A673 (cell line): ENCODE results near the gene DHX29. TPM values are rescaled to one million over a fixed set of nuclear protein-coding genes. Genes with fewer than 3 reads are reported as not detected.
A peak's percentile ranks its signal among the peaks of the same experiment; 100 is the strongest.

ENCODE experiments used
- BruUV-seq: library from RNA; stranded (reverse); fragments of 400-500 nt; replicated peaks from 2 replicates; lab custom pipeline; 2021; lab: Mats Ljungman, UMichigan
- CTCF ChIA-PET: fragments of 300-600 bp; sonication (Branson Sonifier 250); formaldehyde crosslinking; loops from one replicate; lab custom pipeline; 2022; ENCODE audit warnings: antibody characterized with exemption; lab: Charles Lee
- POLR2A ChIA-PET: fragments of 300-600 bp; sonication (Branson Sonifier 250); formaldehyde crosslinking; loops from one replicate; lab custom pipeline; 2022; ENCODE audit warnings: antibody characterized with exemption; ENCODE audit not compliant: low non-redundant PET; lab: Charles Lee
- DNase-seq: peaks from one replicate; pipeline ENCODE4 v3.0.0-alpha.2; 2015; ENCODE audit warnings: low spot score
- H3K27ac ChIP-seq: fragments of 200-600 bp; sonication (generic); 2 replicates; pipeline ENCODE4 v1.5.1; 2016; ENCODE audit warnings: mixed run types, low read depth, mild to moderate bottlenecking, mixed read lengths, antibody characterized with exemption, low read length; ENCODE audit not compliant: poor library complexity, severe bottlenecking
- H3K27me3 ChIP-seq: fragments of 200-600 bp; sonication (generic); replicated peaks from 2 replicates; pipeline ENCODE4 v1.6.1; 2017; ENCODE audit warnings: mixed run types, low read depth, mild to moderate bottlenecking, mixed read lengths, antibody characterized with exemption, low read length; ENCODE audit not compliant: insufficient read depth, poor library complexity
- H3K36me3 ChIP-seq: fragments of 200-600 bp; sonication (generic); 2 replicates; pipeline ENCODE4 v1.6.1; 2016; ENCODE audit warnings: mixed run types, mild to moderate bottlenecking, mixed read lengths, antibody characterized with exemption, low read length; ENCODE audit not compliant: insufficient read depth, poor library complexity, severe bottlenecking
- H3K4me1 ChIP-seq: fragments of 200-600 bp; sonication (generic); 2 replicates; pipeline ENCODE4 v1.6.1; 2017; ENCODE audit warnings: mixed run types, mild to moderate bottlenecking, mixed read lengths, antibody characterized with exemption, low read length; ENCODE audit not compliant: insufficient read depth, poor library complexity, severe bottlenecking
- H3K4me3 ChIP-seq: fragments of 200-600 bp; sonication (generic); 2 replicates; pipeline ENCODE4 v1.5.1; 2016; ENCODE audit warnings: low read depth, mixed run types, mild to moderate bottlenecking, mixed read lengths, low read length; ENCODE audit not compliant: poor library complexity, severe bottlenecking
- H3K9me3 ChIP-seq: fragments of 200-600 bp; sonication (generic); 2 replicates; pipeline ENCODE4 v1.6.1; 2016; ENCODE audit warnings: mixed run types, low read depth, mild to moderate bottlenecking, mixed read lengths, antibody characterized with exemption, low read length; ENCODE audit not compliant: poor library complexity, severe bottlenecking
- EZH2 ChIP-seq: fragments of 200-600 bp; sonication (generic); IDR thresholded peaks from 2 replicates; pipeline ENCODE4 v1.6.1; 2017; ENCODE audit warnings: borderline replicate concordance, low read depth, mild to moderate bottlenecking, mixed read lengths, antibody characterized with exemption, low read length; ENCODE audit not compliant: poor library complexity, severe bottlenecking
- intact Hi-C: fragments of 100-400 bp; cut with micrococcal nuclease; formaldehyde crosslinking; loops from one replicate; pipeline ENCODE4 v1.10.0; 2022; ENCODE audit not compliant: unreplicated experiment
- total RNA-seq: library from RNA; stranded (reverse); gene quantifications from 2 replicates; pipeline ENCODE4 v1.2.3, GENCODE V29; 2021
- TF ChIP-seq, protein P1 (sequence below): fragments of 300-800, 200-600 bp; sonication (generic); conservative IDR thresholded peaks from 2 replicates; pipeline ENCODE4 v1.5.1; 2017; ENCODE audit warnings: low read depth, mild to moderate bottlenecking, antibody characterized with exemption, low read length, moderate library complexity, mixed read lengths

The DHX29 gene
- total RNA-seq, 1 experiment from 2014 or later: 28.6 TPM

DNA sequence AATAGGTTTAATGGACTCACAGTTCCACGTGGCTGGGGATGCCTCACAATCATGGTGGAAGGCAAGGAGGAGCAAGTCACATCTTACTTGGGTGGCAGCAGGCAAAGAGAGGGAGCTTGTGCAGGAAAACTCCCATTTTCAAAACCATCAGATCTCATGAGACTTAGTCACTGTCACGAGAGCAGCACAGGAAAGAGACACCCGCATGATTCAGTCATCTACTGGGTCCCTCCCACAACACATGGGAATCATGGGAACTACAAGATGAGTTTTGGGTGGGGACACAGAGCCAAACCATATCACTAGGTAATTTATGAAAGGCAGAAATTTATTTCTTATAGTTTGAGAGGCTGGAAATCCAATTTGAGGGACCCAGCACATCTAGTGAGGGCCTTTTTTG lies 40.3 kb upstream of the DHX29 start:
- Histone ChIP-seq H3K4me1 (no peaks in the 10 kb centered on the region), H3K27ac (no peak overlapping the region), H3K4me3 (no peak overlapping the region), H3K36me3 (peaks cover 76% of the 10 kb centered on the region), H3K27me3 (no peaks in the 10 kb centered on the region), H3K9me3 (no peaks in the 10 kb centered on the region)
- no peak for TF ChIP-seq EZH2
- TF ChIP-seq, protein P1, sequence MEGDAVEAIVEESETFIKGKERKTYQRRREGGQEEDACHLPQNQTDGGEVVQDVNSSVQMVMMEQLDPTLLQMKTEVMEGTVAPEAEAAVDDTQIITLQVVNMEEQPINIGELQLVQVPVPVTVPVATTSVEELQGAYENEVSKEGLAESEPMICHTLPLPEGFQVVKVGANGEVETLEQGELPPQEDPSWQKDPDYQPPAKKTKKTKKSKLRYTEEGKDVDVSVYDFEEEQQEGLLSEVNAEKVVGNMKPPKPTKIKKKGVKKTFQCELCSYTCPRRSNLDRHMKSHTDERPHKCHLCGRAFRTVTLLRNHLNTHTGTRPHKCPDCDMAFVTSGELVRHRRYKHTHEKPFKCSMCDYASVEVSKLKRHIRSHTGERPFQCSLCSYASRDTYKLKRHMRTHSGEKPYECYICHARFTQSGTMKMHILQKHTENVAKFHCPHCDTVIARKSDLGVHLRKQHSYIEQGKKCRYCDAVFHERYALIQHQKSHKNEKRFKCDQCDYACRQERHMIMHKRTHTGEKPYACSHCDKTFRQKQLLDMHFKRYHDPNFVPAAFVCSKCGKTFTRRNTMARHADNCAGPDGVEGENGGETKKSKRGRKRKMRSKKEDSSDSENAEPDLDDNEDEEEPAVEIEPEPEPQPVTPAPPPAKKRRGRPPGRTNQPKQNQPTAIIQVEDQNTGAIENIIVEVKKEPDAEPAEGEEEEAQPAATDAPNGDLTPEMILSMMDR: no peak
- POLR2A ChIA-PET: no interaction called here
- intact Hi-C loops: no loop called here
- no TSS peak for BruUV-seq
- no peak for DNase-seq
- CTCF ChIA-PET: no interaction called here

DNA sequence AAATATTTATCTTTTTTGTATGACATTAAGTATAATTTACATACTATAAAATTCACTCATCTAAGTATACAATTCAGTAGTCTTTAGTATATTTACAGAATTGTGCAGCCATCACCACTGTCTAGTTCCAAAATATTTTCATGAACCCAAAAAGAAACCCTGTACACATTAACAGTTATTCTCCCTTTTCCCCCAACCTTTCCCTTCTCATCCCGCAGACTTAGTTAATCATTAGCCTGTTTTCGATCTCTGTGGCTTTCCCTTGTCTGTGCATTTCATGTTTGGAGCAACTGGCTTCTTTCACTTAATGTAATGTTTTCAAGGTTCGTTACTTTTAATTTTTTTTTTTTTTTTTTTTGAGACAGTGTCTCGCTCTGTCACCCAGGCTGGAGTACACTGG lies 37.8 kb upstream of the DHX29 start:
- ChIA-PET POLR2A (no interaction called here), CTCF (no interaction called here)
- peaks cover 5% of the 10 kb centered on the region for H3K4me1 ChIP-seq
- H3K27me3 ChIP-seq: no peaks in the 10 kb centered on the region
- H3K27ac ChIP-seq: no peak overlapping the region
- no TSS peak for BruUV-seq
- H3K4me3 ChIP-seq: no peak overlapping the region
- intact Hi-C loops: no loop called here
- no peaks in the 10 kb centered on the region for H3K9me3 ChIP-seq
- H3K36me3 ChIP-seq: peaks cover 64% of the 10 kb centered on the region
- no peak for TF ChIP-seq EZH2
- TF ChIP-seq, protein P1: no peak
- no peak for DNase-seq

DNA sequence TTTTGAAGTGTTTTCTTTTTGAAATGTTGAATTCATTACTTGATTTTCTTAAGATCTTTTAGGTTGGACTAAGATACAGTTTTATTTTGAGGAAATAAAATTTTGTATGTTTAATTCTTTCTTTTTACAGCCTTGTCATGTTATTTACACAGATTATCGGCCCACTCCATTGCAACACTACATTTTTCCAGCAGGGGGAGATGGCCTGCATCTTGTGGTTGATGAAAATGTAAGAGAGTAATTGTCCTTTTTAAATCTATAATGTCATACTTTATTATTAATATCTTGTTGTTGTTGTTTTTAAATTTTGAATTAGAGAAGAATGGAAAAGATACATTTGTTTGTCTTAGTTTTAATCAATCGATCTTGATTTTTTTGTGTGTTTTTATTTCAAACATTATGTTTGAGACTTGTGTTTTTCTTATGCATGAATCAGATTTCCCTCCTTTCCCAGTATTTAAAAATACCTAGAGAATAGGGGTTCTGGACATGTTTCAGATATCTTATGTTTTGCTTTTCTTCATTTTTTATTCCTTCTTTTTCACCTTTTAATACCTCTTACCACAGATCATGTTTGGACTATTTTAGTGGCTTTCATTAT lies 37.0 kb upstream of the DHX29 start:
- intact Hi-C loops: loop anchor here (5.0 kb wide), 1 partner anchor 348 kb away; no protein-coding TSS in a partner anchor
- Histone ChIP-seq H3K9me3 (no peaks in the 10 kb centered on the region), H3K4me1 (peaks cover 5% of the 10 kb centered on the region), H3K27ac (no peak overlapping the region), H3K36me3 (peaks cover 55% of the 10 kb centered on the region), H3K27me3 (no peaks in the 10 kb centered on the region), H3K4me3 (no peak overlapping the region)
- ChIA-PET POLR2A (no interaction called here), CTCF (no interaction called here)
- peak; percentile 57 for DNase-seq
- no peak for TF ChIP-seq EZH2
- TF ChIP-seq, protein P1: peak; percentile 88
- no TSS peak for BruUV-seq
